Transverse colon (tissue), 4 donors: ENCODE data around the gene SNX13.

Source experiments
- CTCF ChIP-seq, 5 experiments: fragments of 200-600 bp in 3 of 5; fragments of 450-650 bp in 2 of 5; sonication (generic) in 3 of 5; IDR thresholded peaks; 1 replicate in 2 of 5; 2 replicates in 3 of 5; pipeline ENCODE4 v1.5.1; 2016 to 2017; ENCODE audit warnings: antibody characterized with exemption in 5 of 5, inconsistent platforms in 3 of 5, mild to moderate bottlenecking in 2 of 5, moderate library complexity in 1 of 5
- EP300 ChIP-seq: sonication (generic); formaldehyde crosslinking; IDR thresholded peaks from one replicate; pipeline ENCODE4 v1.6.1; 2017; ENCODE audit warnings: antibody characterized with exemption, low read depth
- POLR2A ChIP-seq: fragments of 450-650 bp; IDR thresholded peaks from one replicate; pipeline ENCODE4 v1.6.1; 2016; ENCODE audit warnings: antibody characterized with exemption, mild to moderate bottlenecking, moderate library complexity
- POLR2AphosphoS5 ChIP-seq, 3 donors: sonication (generic); formaldehyde crosslinking; IDR thresholded peaks; one replicate each; pipeline ENCODE4 v1.6.1; 2016; ENCODE audit warnings: antibody characterized with exemption in 3 of 3

DNA sequence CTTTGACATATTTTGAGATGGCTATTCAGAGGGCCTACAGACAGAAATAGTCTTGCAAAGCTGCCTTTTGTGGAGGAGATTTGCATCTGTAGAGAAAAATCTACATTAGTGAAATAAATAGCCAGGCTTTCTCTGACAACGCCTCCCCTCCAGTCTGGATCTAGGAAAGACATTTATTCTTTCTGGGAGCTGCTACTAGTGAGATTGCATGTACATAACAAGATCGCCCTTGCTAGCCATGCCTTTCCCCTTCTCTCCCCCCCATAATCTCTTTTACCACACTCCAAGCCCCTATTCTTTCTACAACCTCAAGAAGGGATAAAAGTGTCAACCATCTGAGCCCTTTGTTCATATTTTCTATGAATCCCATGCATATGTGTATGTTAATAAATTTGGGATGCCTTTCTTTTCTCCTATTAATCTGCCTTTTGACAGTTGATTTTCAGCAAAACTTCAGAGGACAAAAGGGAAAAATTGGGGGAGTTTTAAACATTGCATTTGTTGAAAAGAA is 194.2 kb downstream of the SNX13 start:
- TF ChIP-seq CTCF (IDR thresholded peaks at IDR 0.05) (no peak), POLR2A (no peak), EP300 (no peak), POLR2AphosphoS5 (IDR thresholded peaks at IDR 0.05) (no peak)
